Transverse colon (tissue), 4 donors: Measurements from ENCODE around the gene TOMM6. TPM values are rescaled to one million over a fixed set of nuclear protein-coding genes. Genes with fewer than 3 reads are reported as not detected.
"Not testable (repeated sequence)": the region's sequence is repeated elsewhere in the genome, so short reads cannot be mapped to it uniquely, and the experiment has no call there.

ENCODE experiments used
- DNase-seq: peaks from one replicate; pipeline ENCODE4 v3.0.0-alpha.2; 2019
- H3K27ac ChIP-seq, 4 donors: fragments of 200-600 bp; sonication (generic); 2 replicates each; pipeline ENCODE4 v1.5.1; 2016 to 2018; ENCODE audit warnings: inconsistent platforms in 4 of 4
- H3K27me3 ChIP-seq: fragments of 200-600 bp; sonication (generic); 2 replicates; pipeline ENCODE4 v1.5.1; 2017; ENCODE audit warnings: inconsistent platforms
- H3K36me3 ChIP-seq, 4 donors: fragments of 200-600 bp; sonication (generic); 2 replicates each; pipeline ENCODE4 v1.5.1; 2017 to 2019; ENCODE audit warnings: inconsistent platforms in 4 of 4
- H3K4me1 ChIP-seq, 4 donors: fragments of 200-600 bp; sonication (generic); 2 replicates each; pipeline ENCODE4 v1.5.1; 2017 to 2020; ENCODE audit warnings: inconsistent platforms in 4 of 4
- H3K4me3 ChIP-seq, 4 donors: fragments of 200-600 bp; sonication (generic); 1 replicate in 1 of 4; 2 replicates in 3 of 4; pipeline versions ENCODE4 v1.5.1 to v1.6.1; 2017 to 2019; ENCODE audit warnings: inconsistent platforms in 4 of 4
- H3K9me3 ChIP-seq, 2 donors: fragments of 200-600 bp; sonication (generic); 2 replicates each; pipeline ENCODE4 v1.5.1; 2017 to 2019; ENCODE audit warnings: inconsistent platforms in 2 of 2
- EP300 ChIP-seq: sonication (generic); formaldehyde crosslinking; IDR thresholded peaks from one replicate; pipeline ENCODE4 v1.6.1; 2017; ENCODE audit warnings: antibody characterized with exemption, low read depth
- POLR2A ChIP-seq: fragments of 450-650 bp; IDR thresholded peaks from one replicate; pipeline ENCODE4 v1.6.1; 2016; ENCODE audit warnings: antibody characterized with exemption, mild to moderate bottlenecking, moderate library complexity
- POLR2AphosphoS5 ChIP-seq, 3 donors: sonication (generic); formaldehyde crosslinking; IDR thresholded peaks; one replicate each; pipeline ENCODE4 v1.6.1; 2016; ENCODE audit warnings: antibody characterized with exemption in 3 of 3
- WGBS, 2 donors: methylation state at CpG; one replicate each; pipeline ENCODE4 v1.1.5; 2018; ENCODE audit warnings: low coverage in 1 of 2; 5-methylcytosine and 5-hydroxymethylcytosine counted together
- in situ Hi-C, 4 donors: fragments of 200-750 bp; cut with MboI; loops; one replicate each; pipeline versions ENCODE4 v1.15.0 to v1.15.1; 2017; ENCODE audit warnings: low sequenced_read_pairs in 3 of 4, low pct_ligation_motif_present in 1 of 4, low pct_unique_long_range_greater_than_20kb in 1 of 4
- intact Hi-C: fragments of 100-400 bp; cut with DNase I; formaldehyde crosslinking; loops from one replicate; pipeline ENCODE4 v1.15.1; 2023; ENCODE audit warnings: low total_unique reads
- total RNA-seq, 4 donors: library from RNA; depleted of rRNA; stranded (reverse); fragments of >200 nt; gene quantifications; one replicate each; pipeline ENCODE4 v1.1.0, GENCODE V29; 2016
- TF ChIP-seq, protein P1 (sequence below), 5 experiments: fragments of 200-600 bp in 3 of 5; fragments of 450-650 bp in 2 of 5; sonication (generic) in 3 of 5; IDR thresholded peaks; 1 replicate in 2 of 5; 2 replicates in 3 of 5; pipeline ENCODE4 v1.5.1; 2016 to 2017; ENCODE audit warnings: antibody characterized with exemption in 5 of 5, inconsistent platforms in 3 of 5, mild to moderate bottlenecking in 2 of 5, moderate library complexity in 1 of 5

TOMM6 gene
- total RNA-seq, 4 donors from 2014 or later, result 24.1 to 93.1 (median 85.6) TPM

DNA sequence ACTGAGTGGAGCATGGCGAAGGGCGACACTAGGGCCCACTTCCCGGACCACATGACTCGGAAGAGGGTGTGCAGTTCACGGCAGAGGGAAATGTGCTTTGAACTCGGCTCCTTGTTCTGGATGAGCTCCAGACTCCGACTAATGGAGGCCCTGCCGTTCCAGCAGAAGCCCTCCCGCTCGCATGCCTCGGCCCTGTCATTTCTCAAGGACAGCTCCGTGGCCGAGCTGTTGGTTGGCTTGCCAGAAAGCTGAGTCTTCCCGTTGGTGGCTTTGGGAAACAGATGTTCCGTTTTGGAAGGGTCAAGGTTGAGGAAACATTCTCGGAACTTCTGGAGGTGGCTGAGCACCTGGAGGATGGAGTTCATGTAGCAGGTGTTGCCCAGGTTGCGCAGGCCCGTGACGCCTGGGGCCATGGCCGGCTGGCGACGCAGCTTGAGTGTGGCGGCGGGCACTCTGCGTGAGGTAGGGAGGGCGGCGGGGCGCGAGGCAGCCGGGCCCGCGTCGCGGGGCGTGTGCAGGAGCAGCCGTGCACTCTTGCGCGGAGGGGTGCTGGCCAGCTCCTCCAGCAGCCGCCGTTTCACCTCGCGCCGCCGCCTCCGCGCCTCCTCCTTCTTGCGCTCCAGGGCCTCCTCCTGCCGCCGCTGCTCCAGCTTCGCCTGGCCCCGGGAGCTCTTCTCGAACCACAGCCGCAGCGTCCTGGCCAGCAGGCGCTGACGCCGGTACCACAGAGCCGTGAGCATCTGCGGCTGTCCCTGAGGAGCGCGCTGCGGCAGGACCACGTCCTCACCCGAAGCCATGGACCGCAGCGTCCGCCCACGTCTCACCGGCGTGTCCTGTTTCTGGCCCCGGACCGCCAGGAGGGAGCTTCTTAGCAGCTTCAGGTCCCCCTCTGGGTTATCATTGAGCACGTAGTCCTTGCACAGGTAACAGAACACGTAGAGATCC, 18.6 kb downstream of the TOMM6 start:
- H3K4me1 ChIP-seq, result no peaks in the 10 kb centered on the region
- DNase-seq, result no peak
- TF ChIP-seq, protein P1, sequence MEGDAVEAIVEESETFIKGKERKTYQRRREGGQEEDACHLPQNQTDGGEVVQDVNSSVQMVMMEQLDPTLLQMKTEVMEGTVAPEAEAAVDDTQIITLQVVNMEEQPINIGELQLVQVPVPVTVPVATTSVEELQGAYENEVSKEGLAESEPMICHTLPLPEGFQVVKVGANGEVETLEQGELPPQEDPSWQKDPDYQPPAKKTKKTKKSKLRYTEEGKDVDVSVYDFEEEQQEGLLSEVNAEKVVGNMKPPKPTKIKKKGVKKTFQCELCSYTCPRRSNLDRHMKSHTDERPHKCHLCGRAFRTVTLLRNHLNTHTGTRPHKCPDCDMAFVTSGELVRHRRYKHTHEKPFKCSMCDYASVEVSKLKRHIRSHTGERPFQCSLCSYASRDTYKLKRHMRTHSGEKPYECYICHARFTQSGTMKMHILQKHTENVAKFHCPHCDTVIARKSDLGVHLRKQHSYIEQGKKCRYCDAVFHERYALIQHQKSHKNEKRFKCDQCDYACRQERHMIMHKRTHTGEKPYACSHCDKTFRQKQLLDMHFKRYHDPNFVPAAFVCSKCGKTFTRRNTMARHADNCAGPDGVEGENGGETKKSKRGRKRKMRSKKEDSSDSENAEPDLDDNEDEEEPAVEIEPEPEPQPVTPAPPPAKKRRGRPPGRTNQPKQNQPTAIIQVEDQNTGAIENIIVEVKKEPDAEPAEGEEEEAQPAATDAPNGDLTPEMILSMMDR (IDR thresholded peaks at IDR 0.05), result no peak
- TF ChIP-seq POLR2A, result no peak
- TF ChIP-seq EP300, result no peak
- TF ChIP-seq POLR2AphosphoS5 (IDR thresholded peaks at IDR 0.05), result no peak
- intact Hi-C loops (no loop called here), in situ Hi-C loops (no loop called here)
- H3K9me3 ChIP-seq, result no peaks in the 10 kb centered on the region
- H3K36me3 ChIP-seq, result no peaks in the 10 kb centered on the region
- no peak overlapping the region for H3K4me3 ChIP-seq
- H3K27ac ChIP-seq, result no peak overlapping the region
- WGBS, 2 donors, result 97% methylated on average over 74 of the region's 74 CpGs; no CpG with 5 or more reads in 1 of the 2 donors
- H3K27me3 ChIP-seq, result no peaks in the 10 kb centered on the region

DNA sequence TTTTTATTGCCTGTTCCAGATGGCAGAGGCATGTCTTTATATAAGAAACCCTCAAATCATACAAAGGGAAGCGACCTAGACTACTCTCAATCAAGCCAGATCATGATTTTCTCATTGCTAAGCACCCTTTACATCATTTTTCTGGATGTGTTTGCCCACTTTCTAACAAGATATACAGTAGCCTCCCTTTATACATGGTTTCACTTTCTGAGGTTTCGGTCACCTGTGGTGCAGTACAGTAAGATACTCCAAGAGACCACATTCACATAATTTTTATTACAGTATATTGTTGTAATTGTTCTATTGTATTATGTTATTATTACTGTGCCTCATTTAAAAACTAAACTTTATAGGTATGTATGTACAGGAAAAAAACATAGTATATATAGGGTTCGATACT, 23.6 kb downstream of the TOMM6 start:
- in situ Hi-C loops, result no loop called here
- no peak overlapping the region for H3K27ac ChIP-seq
- H3K4me3 ChIP-seq, result no peak overlapping the region
- TF ChIP-seq EP300 (no peak), POLR2AphosphoS5 (IDR thresholded peaks at IDR 0.05) (no peak), POLR2A (no peak)
- TF ChIP-seq, protein P1 (IDR thresholded peaks at IDR 0.05), result no peak
- no peaks in the 10 kb centered on the region for H3K9me3 ChIP-seq
- intact Hi-C loops, result no loop called here
- H3K27me3 ChIP-seq, result no peaks in the 10 kb centered on the region
- H3K4me1 ChIP-seq, result no peaks in the 10 kb centered on the region
- no peak for DNase-seq
- H3K36me3 ChIP-seq, result no peaks in the 10 kb centered on the region
- WGBS, 2 donors, result 83 to 93% methylated on average over 3 of the region's 3 CpGs

DNA sequence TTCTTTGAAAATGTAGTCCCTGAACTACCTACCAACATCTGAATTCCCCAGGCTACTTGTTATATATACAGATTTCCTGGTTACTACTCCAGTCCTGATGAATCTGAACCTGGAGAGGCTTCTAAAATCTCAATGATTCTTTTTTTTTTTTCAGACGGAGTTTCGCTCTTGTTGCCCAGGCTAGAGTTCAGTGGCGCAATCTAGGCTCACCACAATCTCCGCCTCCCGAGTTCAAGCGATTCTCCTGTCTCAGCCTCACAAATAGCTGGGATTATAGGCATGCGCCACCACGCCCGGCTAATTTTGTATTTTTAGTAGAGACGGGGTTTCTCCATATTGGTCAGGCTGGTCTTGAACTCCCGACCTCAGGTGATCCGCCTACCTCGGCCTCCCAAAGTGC, 24.5 kb downstream of the TOMM6 start:
- H3K27ac ChIP-seq, H3K4me3 ChIP-seq, H3K27me3 ChIP-seq, intact Hi-C loops, in situ Hi-C loops, H3K36me3 ChIP-seq, H3K9me3 ChIP-seq, DNase-seq, H3K4me1 ChIP-seq: not testable (repeated sequence)
- 96 to 100% methylated on average over 6 to 13 of the region's 13 CpGs for WGBS, 2 donors

DNA sequence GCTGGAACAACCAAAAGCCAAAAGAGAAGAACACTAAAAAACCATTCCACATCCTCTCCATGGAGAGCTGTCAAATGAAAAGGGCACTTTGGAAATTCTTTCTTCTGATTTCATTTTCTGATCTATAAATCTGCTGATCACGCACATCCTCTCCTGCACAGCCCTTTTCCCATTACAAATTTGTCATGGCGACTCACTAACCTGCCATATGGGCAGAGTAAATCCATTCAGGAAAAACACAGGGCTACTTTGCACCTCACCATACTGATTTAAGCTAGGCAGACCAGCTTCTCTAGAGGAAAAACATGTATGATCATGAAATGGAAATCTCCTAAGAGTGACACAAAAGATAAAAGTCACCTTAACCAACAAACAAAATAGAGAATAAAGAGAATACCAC, 26.0 kb downstream of the TOMM6 start:
- Histone ChIP-seq H3K27ac (no peak overlapping the region), H3K27me3 (no peaks in the 10 kb centered on the region), H3K9me3 (no peaks in the 10 kb centered on the region), H3K4me1 (no peaks in the 10 kb centered on the region), H3K4me3 (no peak overlapping the region), H3K36me3 (no peaks in the 10 kb centered on the region)
- in situ Hi-C loops, result no loop called here
- TF ChIP-seq EP300 (no peak), POLR2AphosphoS5 (IDR thresholded peaks at IDR 0.05) (no peak), POLR2A (no peak)
- TF ChIP-seq, protein P1 (IDR thresholded peaks at IDR 0.05), result no peak
- intact Hi-C loops, result no loop called here
- no peak for DNase-seq
- 93% methylated on average over 2 of the region's 2 CpGs for WGBS, 2 donors
